Keratinocyte (primary cell): ENCODE measurements around the gene UAP1. TPM values are rescaled to one million over a fixed set of nuclear protein-coding genes. Genes with fewer than 3 reads are reported as not detected.

ENCODE experiments used
- DNase-seq: peaks from one replicate; pipeline ENCODE4 v3.0.0-alpha.2; 2011; ENCODE audit warnings: low read depth, missing footprints, low spot score
- FAIRE-seq: peaks from 2 replicates; lab custom pipeline; 2011; peaks lifted over from hg19 to GRCh38; lab: Jason Lieb, UNC
- H2AFZ ChIP-seq: 2 replicates; pipeline ENCODE4 v1.6.0; 2012; ENCODE audit warnings: low read length, control low read depth, inconsistent platforms; ENCODE audit not compliant: control insufficient read depth
- H3K27ac ChIP-seq: 2 replicates; pipeline ENCODE4 v1.5.1; 2011; ENCODE audit warnings: low read length; ENCODE audit not compliant: control insufficient read depth, insufficient read depth
- H3K27me3 ChIP-seq: 3 replicates; pipeline ENCODE4 v1.6.0; 2011; ENCODE audit warnings: low read length; ENCODE audit not compliant: control insufficient read depth, insufficient read depth; ENCODE audit errors: extremely low read depth
- H3K36me3 ChIP-seq, 2 experiments: 2 replicates in 1 of 2; 3 replicates in 1 of 2; pipeline ENCODE4 v1.5.1; 2011; ENCODE audit warnings: low read length in 2 of 2, mild to moderate bottlenecking in 1 of 2; ENCODE audit not compliant: control insufficient read depth in 2 of 2, insufficient read depth in 2 of 2; ENCODE audit errors: extremely low read depth in 1 of 2
- H3K4me1 ChIP-seq: 3 replicates; pipeline ENCODE4 v1.5.1; 2011; ENCODE audit warnings: low read length; ENCODE audit not compliant: control insufficient read depth, insufficient read depth; ENCODE audit errors: extremely low read depth
- H3K4me2 ChIP-seq: 3 replicates; pipeline ENCODE4 v1.6.0; 2011; ENCODE audit warnings: low read depth, low read length; ENCODE audit not compliant: control insufficient read depth, insufficient read depth; ENCODE audit errors: extremely low read depth
- H3K4me3 ChIP-seq, 3 experiments: fragments of 200-600 bp in 1 of 3; sonication (generic) in 1 of 3; 2 replicates in 2 of 3; 3 replicates in 1 of 3; pipeline ENCODE4 v1.5.1; 2011 to 2016; ENCODE audit warnings: low read length in 3 of 3, mild to moderate bottlenecking in 3 of 3, control low read depth in 2 of 3, inconsistent platforms in 1 of 3, low read depth in 1 of 3, mixed read lengths in 1 of 3, mixed run types in 1 of 3, moderate library complexity in 1 of 3; ENCODE audit not compliant: control insufficient read depth in 2 of 3, insufficient read depth in 2 of 3; ENCODE audit errors: extremely low read depth in 1 of 3
- H3K79me2 ChIP-seq: 2 replicates; pipeline ENCODE4 v1.6.0; 2012; ENCODE audit warnings: low read length; ENCODE audit not compliant: control insufficient read depth, insufficient read depth
- H3K9ac ChIP-seq: 3 replicates; pipeline ENCODE4 v1.6.0; 2011; ENCODE audit warnings: low read length; ENCODE audit not compliant: control insufficient read depth, insufficient read depth; ENCODE audit errors: extremely low read depth
- H3K9me1 ChIP-seq: 3 replicates; pipeline ENCODE4 v1.6.0; 2011; ENCODE audit warnings: low read length; ENCODE audit not compliant: control insufficient read depth, insufficient read depth; ENCODE audit errors: extremely low read depth
- H3K9me3 ChIP-seq: 2 replicates; pipeline ENCODE4 v1.5.1; 2012; ENCODE audit warnings: low read depth, low read length; ENCODE audit not compliant: control insufficient read depth
- H4K20me1 ChIP-seq: 3 replicates; pipeline ENCODE4 v1.6.0; 2011; ENCODE audit warnings: low read length; ENCODE audit not compliant: control insufficient read depth, insufficient read depth; ENCODE audit errors: extremely low read depth
- CTCF ChIP-seq, 3 experiments: IDR thresholded peaks in 1 of 3; conservative IDR thresholded peaks in 1 of 3; optimal IDR thresholded peaks in 1 of 3; 2 replicates in 2 of 3; 3 replicates in 1 of 3; pipeline versions ENCODE3 to v1.5.1; 2011; ENCODE audit warnings: low read length in 3 of 3, mild to moderate bottlenecking in 3 of 3, moderate library complexity in 2 of 3, control low read depth in 1 of 3, inconsistent platforms in 1 of 3; ENCODE audit not compliant: insufficient read depth in 2 of 3; ENCODE audit errors: extremely low read depth in 1 of 3
- EZH2 ChIP-seq: IDR thresholded peaks from one replicate; pipeline ENCODE4 v1.6.1; 2012; ENCODE audit warnings: inconsistent platforms, mild to moderate bottlenecking, low read length, moderate library complexity
- dilution Hi-C: fragments of 300-500 bp; cut with MboI; formaldehyde crosslinking; loops from one replicate; pipeline ENCODE4 v1.7.0; 2020; ENCODE audit warnings: low sequenced_read_pairs; ENCODE audit not compliant: extremely low pct_ligation_motif_present
- polyA plus RNA-seq, 5 experiments: library from polyadenylated mRNA; depleted of rRNA in 3 of 5; stranded (reverse) in 3 of 5; stranded (forward) in 1 of 5; unstranded in 1 of 5; fragments of >200 nt; gene quantifications; 1 replicate in 1 of 5; 2 replicates in 3 of 5; 3 replicates in 1 of 5; pipeline versions ENCODE4 v1.2.1 to v1.2.3, GENCODE V29; 2011 to 2012; ENCODE audit warnings: missing spikeins in 2 of 5, low read depth in 1 of 5, low replicate concordance in 1 of 5
- small RNA-seq, 3 experiments: library from RNA; depleted of rRNA; stranded (forward); fragments of <200 nt; gene quantifications; one replicate each; pipeline ENCODE3, GENCODE V24; 2012; ENCODE audit warnings: low read depth in 3 of 3, low replicate concordance in 1 of 3; ENCODE audit not compliant: insufficient read length in 3 of 3

Gene UAP1
- polyA plus RNA-seq, 1 donor (not counting 4 experiments of a cell fraction or from before 2014, with no cell fraction given), result 150 TPM

GRCh38 chr1:162649583-162649982 lies 88.1 kb downstream of the UAP1 start:
- DNase-seq, result no peak
- Histone ChIP-seq H3K9ac (no peak overlapping the region), H3K36me3 (no peaks in the 10 kb centered on the region), H4K20me1 (no peaks in the 10 kb centered on the region), H3K9me3 (no peaks in the 10 kb centered on the region), H3K79me2 (no peaks in the 10 kb centered on the region), H3K4me1 (no peaks in the 10 kb centered on the region), H3K27me3 (no peaks in the 10 kb centered on the region), H3K4me3 (no peak overlapping the region), H3K9me1 (no peaks in the 10 kb centered on the region), H3K4me2 (no peak overlapping the region), H2AFZ (no peak overlapping the region), H3K27ac (no peak overlapping the region)
- TF ChIP-seq EZH2 (no peak), CTCF (optimal IDR thresholded peaks at IDR 0.05 in 1 of 3, IDR thresholded peaks at IDR 0.05 in 1 of 3, conservative IDR thresholded peaks at IDR 0.05 in 1 of 3; ENCODE audit: extremely low read depth in 1 of 3, insufficient read depth in 2 of 3, low read length in 3 of 3) (no peak)
- FAIRE-seq, result no peak
- dilution Hi-C loops, result no loop called here

Small RNA genes lying within 50 kb of the gene (small RNA-seq; reads per million reads assigned to genes)
- 0 to 0.33 (median 0) reads per million in 3 experiments for gene UQCRBP2

Other genes starting within 250 kb of the UAP1 start
- not detected in 3 replicates for gene SPATA46, start 184.9 kb upstream of the UAP1 start, polyA plus RNA-seq
- gene C1orf226, start 180.0 kb upstream of the UAP1 start, polyA plus RNA-seq, result 0.06 to 0.13 TPM (median 0.12 TPM) in 3 replicates
- gene SH2D1B, start 149.6 kb upstream of the UAP1 start, polyA plus RNA-seq, result not detected in 3 replicates
- 24.6 to 45.1 TPM (median 26.9 TPM) in 3 replicates for gene UHMK1, start 63.9 kb upstream of the UAP1 start, polyA plus RNA-seq
- gene DDR2, start 70.7 kb downstream of the UAP1 start, polyA plus RNA-seq, result 0.31 to 0.43 TPM (median 0.39 TPM) in 3 replicates
- 26.8 to 52.8 TPM (median 44.7 TPM) in 3 replicates for gene HSD17B7, start 229.0 kb downstream of the UAP1 start, polyA plus RNA-seq